HG03045 (cell line): ENCODE data around the gene PAK1.

ENCODE experiments used
- ATAC-seq: cut with Tn5 transposase; IDR thresholded peaks from one replicate; pipeline ENCODE4 v1.9.1; 2021; ENCODE audit warnings: mild to moderate bottlenecking, moderate library complexity; ENCODE audit not compliant: unreplicated experiment

Gene PAK1

DNA sequence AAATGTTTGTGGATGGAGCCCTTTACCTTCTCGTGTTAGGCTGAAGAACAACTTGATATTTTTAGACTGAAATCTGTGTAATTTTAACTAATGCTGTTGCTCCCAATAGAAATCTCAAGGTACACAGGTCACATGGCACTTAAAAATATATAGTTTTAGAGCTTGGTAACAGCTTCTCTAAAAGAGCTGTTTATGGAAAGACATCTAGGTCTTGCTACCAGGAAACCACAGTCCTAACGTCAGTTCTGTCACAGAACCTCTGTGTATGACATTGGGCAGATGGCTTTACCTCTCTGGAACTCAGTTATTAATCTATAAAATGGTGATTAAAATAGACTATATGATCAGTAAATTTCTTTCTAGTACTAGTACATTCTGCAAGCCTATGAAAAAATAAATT lies 35.4 kb downstream of the PAK1 start:
- ATAC-seq, result no peak

- ATAC-seq, result no peak
Measured at GRCh38 chr11:77436969-77437368, 36.9 kb downstream of the PAK1 start.

- ATAC-seq, result no peak
Measured at GRCh38 chr11:77436506-77436905, 37.4 kb downstream of the PAK1 start.

DNA sequence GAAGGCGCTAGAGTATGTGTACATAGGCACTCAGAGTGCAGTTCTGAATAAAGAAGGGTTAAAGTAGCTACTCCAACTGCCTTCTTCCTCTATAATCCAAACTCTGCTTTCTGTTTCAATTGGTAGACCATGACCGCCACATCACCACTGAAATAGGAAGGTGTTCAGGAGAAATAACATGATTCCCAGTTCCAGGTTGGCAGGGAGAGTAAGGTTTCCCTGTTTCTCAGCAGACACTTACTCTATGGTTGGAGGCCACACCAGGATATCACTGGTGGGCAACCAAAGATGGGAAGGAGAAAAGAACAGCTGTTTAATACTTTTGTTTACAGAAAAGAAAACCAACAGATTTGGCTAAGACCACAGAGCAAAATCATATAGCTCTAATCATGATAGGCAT lies 37.9 kb downstream of the PAK1 start:
- ATAC-seq, result no peak

DNA sequence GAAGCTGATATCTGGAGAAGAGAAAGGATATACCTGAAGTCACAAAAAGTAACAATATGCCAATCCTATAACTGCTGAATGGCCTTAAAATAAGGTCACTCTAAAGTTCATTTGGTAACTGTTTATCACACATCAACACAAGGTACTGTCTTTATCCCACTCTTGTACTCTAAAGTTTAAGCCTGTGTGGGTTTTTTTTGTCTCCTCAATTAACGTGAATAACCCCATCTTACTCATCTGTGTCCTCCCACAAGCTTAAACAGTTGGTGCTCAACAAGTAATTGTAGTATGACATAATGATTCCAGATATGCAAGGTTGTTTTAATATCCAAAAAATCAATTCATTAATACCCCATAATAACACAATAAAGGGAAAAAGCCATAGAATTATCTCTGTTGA lies 42.1 kb downstream of the PAK1 start:
- ATAC-seq, result no peak

DNA sequence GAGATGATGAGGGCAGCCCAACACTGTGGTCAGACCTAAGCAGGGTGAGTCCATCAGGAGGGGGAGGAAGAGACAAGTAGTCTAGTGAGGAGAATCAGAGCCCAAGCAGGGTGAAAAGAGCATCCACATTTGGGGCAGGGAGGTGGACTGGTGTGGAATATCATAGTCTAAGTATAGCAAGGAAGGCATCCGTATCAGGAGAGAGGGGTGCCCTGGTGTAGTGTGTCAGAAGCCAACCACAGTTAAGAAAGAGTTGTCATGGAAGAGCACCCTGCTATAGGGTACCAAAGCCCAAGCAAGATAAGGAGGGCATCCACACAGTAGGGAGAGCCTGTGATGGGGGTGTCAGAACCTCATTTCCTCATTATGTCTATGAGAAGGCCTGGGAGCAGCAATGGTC lies 45.3 kb downstream of the PAK1 start:
- no peak for ATAC-seq

DNA sequence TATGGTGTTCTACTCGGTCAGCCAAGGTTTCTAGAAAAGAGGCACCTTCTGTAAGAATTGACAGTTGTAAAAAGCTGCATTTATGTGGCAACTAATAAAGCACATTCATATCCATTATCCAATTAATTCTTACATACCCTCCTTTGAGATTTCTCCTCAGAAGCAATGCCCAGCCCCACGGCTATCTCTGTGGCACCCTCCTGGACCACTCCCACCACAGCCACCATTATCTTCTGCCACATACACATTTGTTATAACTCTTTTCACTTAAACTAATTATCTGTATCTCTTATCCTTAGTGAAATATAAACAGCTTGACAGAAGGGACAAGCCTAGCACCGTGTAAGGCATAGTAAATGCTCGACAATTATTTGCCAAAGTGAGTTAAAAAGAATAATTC lies 48.5 kb downstream of the PAK1 start:
- ATAC-seq, result no peak

DNA sequence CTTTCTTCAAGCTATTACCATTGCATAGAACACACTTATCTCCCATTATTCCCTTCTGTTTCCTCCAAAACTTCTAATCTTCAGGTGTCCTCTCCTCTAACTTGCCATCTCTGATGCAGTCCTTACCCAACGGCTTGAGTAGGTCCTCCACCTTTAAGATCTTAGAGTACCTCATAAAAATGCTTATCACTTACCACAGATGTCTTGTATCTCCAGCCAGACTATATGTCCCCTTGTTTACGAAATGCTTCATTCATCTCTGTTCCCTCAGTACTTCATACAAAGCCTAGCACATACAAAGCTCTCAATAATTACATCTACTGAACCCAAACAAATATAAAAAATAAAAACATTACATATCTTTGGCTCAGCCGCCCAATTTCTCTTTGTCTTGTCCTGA lies 49.2 kb downstream of the PAK1 start:
- no peak for ATAC-seq

DNA sequence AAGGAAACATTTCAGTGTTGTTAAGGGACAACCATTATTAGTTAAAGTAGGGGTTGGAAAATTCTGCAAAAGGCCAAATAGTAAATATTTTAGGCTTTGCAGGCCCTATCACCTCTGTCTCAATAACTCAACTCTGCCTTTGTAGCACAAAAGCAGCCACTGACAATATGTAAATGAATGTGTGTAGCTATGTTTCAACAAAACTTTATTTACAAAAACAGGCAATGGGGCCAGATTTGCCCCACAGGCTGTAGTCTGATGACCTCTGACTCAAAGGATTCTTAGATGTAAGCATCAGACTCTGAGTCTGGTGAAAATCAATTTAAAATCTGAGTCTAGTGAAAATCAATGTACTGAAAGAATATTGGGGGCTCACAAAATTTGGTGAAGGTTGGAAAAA lies 50.3 kb downstream of the PAK1 start:
- ATAC-seq, result no peak

- ATAC-seq, result no peak
Measured at GRCh38 chr11:77422687-77423086, 51.2 kb downstream of the PAK1 start.

- no peak for ATAC-seq
Measured at GRCh38 chr11:77421041-77421723, 52.7 kb downstream of the PAK1 start.

DNA sequence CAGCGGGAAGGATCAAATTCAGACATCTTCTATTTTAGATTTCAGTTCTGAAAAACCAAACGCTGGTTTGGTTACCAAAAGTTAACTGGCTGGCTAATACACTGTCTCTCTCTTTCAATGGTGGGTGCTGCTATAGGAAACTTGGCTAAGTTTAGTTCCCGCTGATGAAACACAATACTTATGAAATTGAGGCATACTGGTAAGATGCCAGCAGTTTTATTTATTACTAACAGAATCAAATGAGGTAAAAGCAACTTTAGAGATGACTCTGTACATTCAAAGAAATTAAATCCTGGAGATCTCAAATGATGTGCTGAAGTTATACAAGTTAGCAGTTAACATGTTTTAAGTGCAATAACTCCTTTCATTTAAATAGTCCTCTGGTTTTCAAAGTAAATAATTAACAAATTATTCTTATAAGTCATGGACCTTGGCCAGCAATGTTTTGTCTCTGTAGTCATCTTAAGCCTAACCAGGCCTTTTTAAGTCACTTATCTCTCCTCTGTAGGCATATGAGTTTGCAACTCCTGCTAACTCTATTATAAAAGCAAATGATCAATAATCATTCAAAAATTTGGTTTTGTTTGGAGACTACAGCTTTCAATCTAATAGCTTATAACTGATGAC lies 54.8 kb downstream of the PAK1 start:
- no peak for ATAC-seq

- ATAC-seq, result no peak
Measured at GRCh38 chr11:77418155-77418970, 55.5 kb downstream of the PAK1 start.

DNA sequence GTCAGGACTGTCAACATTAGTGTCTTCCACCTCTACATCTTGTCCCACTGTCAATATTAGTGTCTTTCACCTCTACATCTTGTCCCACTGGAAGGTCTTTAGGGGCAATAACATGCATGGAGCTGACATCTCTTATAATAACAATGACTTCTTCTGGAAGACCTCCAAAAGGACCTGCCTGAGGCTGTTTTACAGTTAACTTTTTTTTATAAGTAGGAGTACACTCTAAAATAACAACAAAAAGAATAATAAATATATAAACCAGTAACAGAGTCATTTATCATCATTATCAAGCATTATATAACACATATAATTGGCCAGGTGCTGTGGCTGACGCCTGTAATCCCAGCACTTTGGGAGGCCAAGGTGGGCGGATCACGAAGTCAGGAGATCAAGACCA lies 57.5 kb downstream of the PAK1 start:
- ATAC-seq, result no peak

DNA sequence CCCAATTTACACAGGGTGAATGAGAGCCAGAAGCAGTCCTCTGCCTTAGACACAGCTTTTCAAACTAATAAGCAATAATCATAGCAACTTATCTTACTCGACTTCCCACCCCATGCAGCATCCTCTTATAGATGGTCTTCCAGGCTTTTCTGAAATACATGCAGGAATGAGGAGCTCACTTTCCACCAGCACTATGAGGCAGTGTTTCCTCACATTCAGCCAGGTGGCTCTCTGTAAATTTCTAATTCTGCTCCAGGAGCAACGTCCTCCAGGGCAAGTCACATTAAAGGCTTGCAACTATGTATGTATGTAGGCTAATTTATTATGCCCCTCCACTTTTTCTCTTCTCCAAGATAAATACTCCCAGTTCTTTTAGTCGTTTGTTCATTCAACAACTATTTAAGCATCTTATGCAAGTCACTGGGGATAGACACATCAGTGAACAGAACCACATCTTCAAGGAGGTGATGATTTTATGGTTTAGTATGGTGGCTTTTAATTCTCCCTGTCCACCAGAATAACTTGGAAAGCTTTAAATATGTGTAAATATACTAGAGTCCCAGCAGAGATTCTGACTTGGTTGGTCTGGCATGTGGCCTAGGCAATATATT lies 59.9 kb downstream of the PAK1 start:
- ATAC-seq, result no peak

- ATAC-seq, result no peak
Measured at GRCh38 chr11:77412814-77413213, 61.1 kb downstream of the PAK1 start.

DNA sequence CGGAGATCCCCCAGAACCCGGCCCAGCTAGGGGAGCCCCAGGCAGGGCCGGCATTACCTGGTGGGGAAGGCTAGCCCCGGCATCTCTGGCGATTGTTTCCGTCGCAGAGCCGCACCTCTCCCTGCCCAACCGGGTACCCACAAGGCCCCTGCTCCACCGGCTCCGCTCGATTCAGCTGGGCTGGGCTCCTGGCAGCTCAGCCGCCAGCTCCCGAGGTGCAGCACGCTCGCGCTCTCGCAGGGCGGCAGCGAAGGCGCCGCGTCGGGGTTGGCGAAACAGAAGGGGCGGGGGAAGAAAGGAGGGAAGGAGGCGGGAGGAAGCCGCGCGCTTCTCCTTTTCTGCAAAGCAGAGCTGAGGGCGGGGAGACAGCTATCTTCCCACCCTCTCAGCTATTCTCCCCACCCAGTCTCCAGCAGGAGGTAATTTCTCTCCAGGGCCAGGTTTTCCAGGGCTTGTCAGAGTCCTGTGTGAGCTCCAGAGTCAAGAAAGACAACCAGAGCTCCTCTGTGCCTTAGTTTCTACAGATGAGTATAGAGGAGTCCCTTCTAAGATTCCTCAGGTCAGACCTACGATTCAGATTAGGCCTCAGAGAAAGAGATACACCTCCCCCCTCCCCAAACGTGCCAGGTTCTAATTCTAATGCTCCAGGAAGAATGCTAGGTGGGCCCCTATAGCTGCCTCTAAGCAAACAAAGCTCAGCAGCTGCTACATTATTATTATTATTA lies 62.0 kb downstream of the PAK1 start:
- ATAC-seq, result peak; percentile 89

DNA sequence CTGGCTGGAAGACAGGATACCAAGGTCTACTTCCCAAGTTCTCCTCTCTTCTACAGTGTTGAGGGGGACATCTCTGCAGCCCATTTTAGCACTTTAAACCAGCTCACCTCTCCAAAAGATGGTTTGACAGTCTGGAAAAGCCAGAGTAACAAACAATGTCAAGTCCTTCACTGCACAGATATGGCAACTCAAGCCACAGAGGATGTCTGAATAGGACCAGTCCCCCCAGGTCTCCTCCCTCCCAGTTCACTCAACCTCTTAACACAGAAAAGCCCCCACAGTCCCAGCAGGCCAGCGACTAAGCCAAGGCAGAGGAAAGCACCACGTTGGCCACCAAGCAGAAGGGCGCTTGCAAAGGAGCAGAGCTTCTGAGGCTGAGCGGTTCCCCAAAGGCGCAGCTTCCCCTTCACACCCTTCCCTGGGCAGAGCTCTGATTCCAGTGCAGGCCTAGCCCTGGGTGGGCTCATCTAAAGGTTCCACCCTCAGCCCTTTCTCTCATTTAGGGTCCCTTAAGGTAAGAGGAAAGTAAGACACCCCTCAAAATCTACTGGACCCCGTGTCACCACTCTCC lies 62.7 kb downstream of the PAK1 start:
- ATAC-seq, result peak; percentile 48

GRCh38 chr11:77410076-77410827 lies 63.6 kb downstream of the PAK1 start:
- ATAC-seq, result no peak

DNA sequence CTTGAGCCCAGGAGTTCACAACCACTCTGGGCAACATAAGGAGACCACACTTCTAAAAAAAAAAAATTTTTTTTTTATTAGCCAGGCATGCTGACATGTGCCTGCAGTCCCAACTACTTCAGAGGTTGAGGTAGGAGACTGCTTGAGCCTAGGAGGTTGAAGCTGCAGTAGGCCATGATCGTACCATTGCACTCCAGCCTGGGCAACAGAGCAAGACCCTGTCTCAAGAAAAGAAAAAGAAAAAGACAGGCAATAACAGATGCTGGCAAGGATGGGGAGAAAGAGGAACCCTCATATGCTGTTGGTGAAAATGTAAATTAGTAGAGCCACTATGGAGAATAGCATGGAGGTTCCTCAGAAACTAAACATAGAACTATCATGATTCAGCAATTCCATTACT lies 64.8 kb downstream of the PAK1 start:
- ATAC-seq, result no peak
